ENCODE measurements around the gene MAP7D2. TPM values are rescaled to one million over a fixed set of nuclear protein-coding genes. Genes with fewer than 3 reads are reported as not detected.

Gene MAP7D2
- total RNA-seq, 1 experiment from 2014 or later: 0.15 TPM

- TF ChIP-seq YY1 (IDR thresholded peaks at IDR 0.05; ENCODE audit: extremely low read depth, insufficient replicate concordance, low read depth, low read length): no peak
- no peak for TF ChIP-seq JUND (IDR thresholded peaks at IDR 0.05)
- no peak for TF ChIP-seq ZNF274 (IDR thresholded peaks at IDR 0.05; ENCODE audit: low read depth, low read length)
- no peak for TF ChIP-seq FOSL1 (IDR thresholded peaks at IDR 0.05; ENCODE audit: low read depth)
- TF ChIP-seq SIN3A (IDR thresholded peaks at IDR 0.05; ENCODE audit: low read depth): no peak
- TF ChIP-seq EZH2 (IDR thresholded peaks at IDR 0.05): no peak
- no peak for TF ChIP-seq ELF1 (IDR thresholded peaks at IDR 0.05; ENCODE audit: borderline replicate concordance, low read depth)
- no peak for TF ChIP-seq CBX3 (IDR thresholded peaks at IDR 0.05; ENCODE audit: low read depth)
- TF ChIP-seq POLR2A (IDR thresholded peaks at IDR 0.05; ENCODE audit: borderline replicate concordance, extremely low read depth, insufficient read depth, insufficient read length): no peak
- TF ChIP-seq, protein P1, sequence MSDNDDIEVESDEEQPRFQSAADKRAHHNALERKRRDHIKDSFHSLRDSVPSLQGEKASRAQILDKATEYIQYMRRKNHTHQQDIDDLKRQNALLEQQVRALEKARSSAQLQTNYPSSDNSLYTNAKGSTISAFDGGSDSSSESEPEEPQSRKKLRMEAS (IDR thresholded peaks at IDR 0.05): no peak
- TF ChIP-seq SP1 (IDR thresholded peaks at IDR 0.05; ENCODE audit: low read depth): no peak
- no peak for TF ChIP-seq ATF3 (IDR thresholded peaks at IDR 0.05)
- no peak for TF ChIP-seq CEBPB (IDR thresholded peaks at IDR 0.05; ENCODE audit: low read depth)
- Histone ChIP-seq H3K9me2 (ENCODE audit: insufficient read depth) (no peaks in the 10 kb centered on the region), H3K79me2 (ENCODE audit: insufficient read depth, low read length) (no peaks in the 10 kb centered on the region), H3K4me1 (ENCODE audit: control insufficient read depth in 1 of 2, insufficient read depth in 2 of 2, low read length in 2 of 2) (peaks cover 7 to 30% of the 10 kb centered on the region in 2 experiments), H3K36me3 (ENCODE audit: control insufficient read depth in 1 of 2, insufficient read depth in 2 of 2, low read length in 2 of 2) (no peaks in the 10 kb centered on the region), H3K27me3 (ENCODE audit: insufficient read depth, low read length) (no peaks in the 10 kb centered on the region), H4K20me1 (ENCODE audit: insufficient read depth) (no peaks in the 10 kb centered on the region), H3K4me2 (ENCODE audit: low read length) (no peak overlapping the region), H3K4me3 (replicated peaks in 1 of 2; ENCODE audit: low read depth in 1 of 2, low read length in 2 of 2) (no peak overlapping the region), H3K27ac (ENCODE audit: low read depth, low read length) (no peak overlapping the region), H3K9me3 (ENCODE audit: control insufficient read depth in 1 of 2, insufficient read depth in 1 of 2, low read depth in 1 of 2, low read length in 2 of 2) (no peaks in the 10 kb centered on the region), H2AFZ (ENCODE audit: low read depth, low read length, poor library complexity, severe bottlenecking) (no peak overlapping the region), H3K9ac (ENCODE audit: low read length) (no peak overlapping the region)
- ATAC-seq (no peak), DNase-seq (ENCODE audit: low read depth, low spot score) (no peak)
- POLR2A ChIA-PET: no interaction called here
- RAD21 ChIA-PET (ENCODE audit: low non-redundant PET in 1 of 2, low total read pairs in 2 of 2, uncharacterized antibody in 2 of 2, unreplicated experiment in 2 of 2): interaction anchor here in 1 of 2 experiments (0.7 kb wide), 1 partner anchor 49 kb away, joined by 3 read pairs; no protein-coding TSS in a partner anchor
- CTCF ChIA-PET: interaction anchor here (0.9 kb wide), 1 partner anchor 158 kb away, joined by 3 read pairs; no protein-coding TSS in a partner anchor
- intact Hi-C loops (cut with micrococcal nuclease): loop anchor here (10.0 kb wide), 1 partner anchor 328 kb away; no protein-coding TSS in a partner anchor
- no TSS peak for BruUV-seq (replicated peaks)
Observed at GRCh38 chrX:20063153-20063552, 53.6 kb downstream of the MAP7D2 start.

Data from HCT116 (cell line).